GM21528 (cell line): ENCODE data around the gene TLL2.

Experiments
- ATAC-seq: cut with Tn5 transposase; IDR thresholded peaks from one replicate; pipeline ENCODE4 v1.9.1; 2021; ENCODE audit warnings: mild to moderate bottlenecking, moderate library complexity; ENCODE audit not compliant: unreplicated experiment, low FRiP score

The TLL2 gene

GRCh38 chr10:96338279-96338925 lies 175.3 kb downstream of the TLL2 start:
- ATAC-seq: no peak

DNA sequence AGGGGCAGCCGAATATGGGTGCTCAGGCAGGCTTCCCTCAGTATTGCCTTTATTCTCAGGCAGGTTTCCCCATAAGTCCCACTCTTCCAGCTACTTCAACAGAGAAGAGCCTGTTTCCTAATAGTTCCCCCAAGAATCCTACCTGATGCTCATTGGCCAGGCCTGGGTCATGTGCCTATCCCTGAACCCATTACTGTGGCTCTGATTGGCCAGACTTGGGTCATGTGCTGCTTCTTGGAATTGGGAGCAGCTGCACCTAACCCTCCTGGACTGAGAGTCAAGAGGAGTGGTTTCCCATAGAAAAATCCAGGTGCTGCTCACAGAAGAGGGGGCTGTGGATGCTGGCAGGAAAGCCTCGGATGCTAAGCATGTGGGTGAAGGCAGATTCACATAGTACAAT lies 176.6 kb downstream of the TLL2 start:
- ATAC-seq: no peak

- no peak for ATAC-seq
Observed at GRCh38 chr10:96334616-96335526, 178.9 kb downstream of the TLL2 start.

DNA sequence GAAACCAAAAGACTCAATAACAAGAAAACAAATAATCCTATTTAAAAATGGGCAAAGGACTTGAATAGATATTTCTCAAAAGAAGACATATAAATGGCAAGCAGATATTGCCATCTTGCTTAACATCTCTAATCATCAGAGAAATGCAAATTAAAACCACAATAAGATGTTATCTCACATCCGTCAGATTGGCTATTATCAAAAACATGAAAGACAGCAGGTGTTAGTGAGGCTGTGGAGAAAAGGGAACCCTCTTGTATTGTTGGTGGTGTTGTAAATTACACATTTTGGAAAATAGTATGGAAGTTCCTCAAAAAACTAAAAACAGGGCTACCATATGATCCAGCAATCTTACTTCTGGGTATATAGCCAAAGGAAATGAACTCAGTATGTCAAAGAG lies 180.6 kb downstream of the TLL2 start:
- ATAC-seq: no peak

GRCh38 chr10:96327462-96327861 lies 186.3 kb downstream of the TLL2 start:
- ATAC-seq: no peak

DNA sequence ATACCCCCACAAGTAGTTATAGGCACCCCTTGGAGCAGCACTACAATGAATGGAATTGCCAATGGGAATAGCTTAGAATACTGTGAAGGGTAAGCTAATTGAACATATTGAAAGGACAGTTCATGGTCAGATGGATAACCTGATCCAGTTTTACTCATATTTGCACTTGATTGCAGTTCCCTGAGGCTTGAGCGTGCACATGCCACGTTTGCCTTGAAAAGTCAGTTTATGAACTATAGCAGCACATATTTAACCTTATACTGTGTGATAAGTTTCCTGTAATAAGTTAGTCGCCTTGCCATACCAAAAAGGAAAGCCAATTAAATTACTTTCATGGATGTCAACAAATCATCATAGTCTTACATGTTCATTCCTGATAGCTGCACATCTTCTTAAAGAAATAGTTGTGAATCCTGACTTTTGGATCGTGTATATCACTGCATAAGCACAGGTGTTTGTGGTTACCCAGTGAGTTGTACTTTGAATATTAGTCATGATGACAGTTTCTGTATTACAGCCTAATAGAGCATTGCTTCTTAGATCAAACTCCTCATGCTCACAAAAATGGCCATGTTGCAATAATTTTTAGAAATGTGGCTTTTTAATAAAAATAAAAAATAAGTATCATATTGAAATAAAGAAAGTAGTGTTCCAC lies 187.9 kb downstream of the TLL2 start:
- ATAC-seq: peak; percentile 86

DNA sequence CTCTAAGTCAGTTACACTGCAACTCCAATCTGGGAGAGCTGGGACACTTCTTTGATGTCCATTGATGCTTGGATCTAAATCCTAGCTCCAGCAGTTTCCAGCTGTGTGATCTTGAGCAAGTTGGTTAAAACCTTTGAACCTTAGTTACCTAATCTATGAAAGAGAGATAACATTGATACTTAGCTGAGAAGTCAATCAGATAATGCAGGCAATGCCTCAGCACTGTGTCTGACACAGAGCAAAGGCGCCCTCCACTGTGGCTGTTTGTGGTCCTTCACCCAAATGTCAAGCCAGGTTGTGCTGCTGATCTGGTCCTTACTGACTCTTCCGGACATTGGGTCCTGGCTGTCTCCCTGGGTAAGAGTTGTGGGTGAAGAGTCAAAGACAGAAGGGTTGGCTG lies 189.3 kb downstream of the TLL2 start:
- no peak for ATAC-seq

DNA sequence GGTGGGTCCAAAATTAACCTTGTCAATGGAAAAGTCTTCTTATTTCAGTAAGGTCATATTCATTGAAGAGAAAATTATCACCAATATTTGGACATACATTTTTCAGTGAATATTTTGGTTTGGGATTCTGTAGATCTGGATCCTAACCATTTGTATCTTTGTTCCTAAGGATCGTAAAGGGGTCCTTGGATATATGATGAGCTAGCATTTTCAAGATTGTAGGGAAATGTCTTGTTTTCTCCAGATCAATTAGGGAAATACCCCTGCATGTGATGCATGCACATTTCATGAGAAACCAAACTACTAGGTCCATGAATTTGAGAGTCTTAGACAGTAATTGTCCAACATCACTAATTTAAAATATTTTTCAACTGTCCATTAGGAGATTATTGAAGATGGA lies 191.5 kb downstream of the TLL2 start:
- ATAC-seq: no peak

- no peak for ATAC-seq
Observed at GRCh38 chr10:96321822-96322221, 191.9 kb downstream of the TLL2 start.

GRCh38 chr10:96319754-96320474 lies 193.8 kb downstream of the TLL2 start:
- ATAC-seq: no peak

GRCh38 chr10:96317067-96317833 lies 196.5 kb downstream of the TLL2 start:
- ATAC-seq: no peak
